BJ (cell line): ENCODE results near the gene GALNT3. TPM values are rescaled to one million over a fixed set of nuclear protein-coding genes. Genes with fewer than 3 reads are reported as not detected.

Source experiments
- CTCF ChIA-PET: fragments of 350-600 bp; formaldehyde crosslinking; extraction: SDS; loops from one replicate; lab custom pipeline; 2021; ENCODE audit warnings: antibody characterized with exemption, inconsistent platforms; lab: Yijun Ruan, JAX
- POLR2A ChIA-PET: fragments of 300-600 bp; sonication (Branson Sonifier 250); formaldehyde crosslinking; extraction: SDS; loops from one replicate; lab custom pipeline; 2021; ENCODE audit warnings: antibody characterized with exemption; lab: Charles Lee
- DNase-seq: peaks from one replicate; pipeline ENCODE4 v3.0.0-alpha.2; 2011; ENCODE audit warnings: low read depth
- H3K27me3 ChIP-seq: 2 replicates; pipeline ENCODE4 v1.6.0; 2011; ENCODE audit warnings: low read length; ENCODE audit not compliant: control insufficient read depth, insufficient read depth
- H3K36me3 ChIP-seq: 2 replicates; pipeline ENCODE4 v1.5.1; 2011; ENCODE audit warnings: low read length; ENCODE audit not compliant: control insufficient read depth, insufficient read depth
- H3K4me3 ChIP-seq: 2 replicates; pipeline ENCODE4 v1.5.1; 2011; ENCODE audit warnings: low read depth, mild to moderate bottlenecking, control low read depth, low read length
- CTCF ChIP-seq: IDR thresholded peaks from 2 replicates; pipeline ENCODE4 v1.5.1; 2011; ENCODE audit warnings: low read depth, mild to moderate bottlenecking, control low read depth, inconsistent platforms, low read length, moderate library complexity; ENCODE audit not compliant: insufficient read depth
- polyA plus RNA-seq: library from polyadenylated mRNA; depleted of rRNA; stranded (reverse); fragments of >200 nt; gene quantifications from 2 replicates; pipeline ENCODE4 v1.2.3, GENCODE V29; 2011

The GALNT3 gene
- polyA plus RNA-seq, 1 experiment, result 2.4 TPM

GRCh38 chr2:165796129-165796528 is 2.1 kb upstream of the GALNT3 start:
- H3K36me3 ChIP-seq, result no peaks in the 10 kb centered on the region
- no peak overlapping the region for H3K4me3 ChIP-seq
- ChIA-PET POLR2A (no interaction called here), CTCF (no interaction called here)
- no peak for TF ChIP-seq CTCF
- no peaks in the 10 kb centered on the region; the same call in 1 of the 2 replicates for H3K27me3 ChIP-seq
- DNase-seq, result no peak

- Histone ChIP-seq H3K36me3 (no peaks in the 10 kb centered on the region), H3K27me3 (no peaks in the 10 kb centered on the region), H3K4me3 (peak overlapping the region; percentile 74; the same call in 1 of the 2 replicates)
- TF ChIP-seq CTCF, result no peak
- no peak for DNase-seq
- ChIA-PET POLR2A (interaction anchor here (0.6 kb wide), 1 partner anchor 17 kb away, joined by 4 read pairs; no protein-coding TSS in a partner anchor), CTCF (interaction anchor here (1.3 kb wide), 1 partner anchor 18 kb away, joined by 3 read pairs; no protein-coding TSS in a partner anchor)
These were observed 964 bp upstream of the GALNT3 start for GRCh38 chr2:165795011-165795410.

- ChIA-PET POLR2A (interaction anchor here (0.6 kb wide), 1 partner anchor 17 kb away, joined by 4 read pairs; no protein-coding TSS in a partner anchor), CTCF (interaction anchor here (1.3 kb wide), 1 partner anchor 19 kb away, joined by 3 read pairs; no protein-coding TSS in a partner anchor)
- DNase-seq, result no peak
- H3K4me3 ChIP-seq, result peak overlapping the region; percentile 74
- no peaks in the 10 kb centered on the region for H3K27me3 ChIP-seq
- no peak for TF ChIP-seq CTCF
- no peaks in the 10 kb centered on the region for H3K36me3 ChIP-seq
These were observed 485 bp upstream of the GALNT3 start for GRCh38 chr2:165794536-165794928.

- Histone ChIP-seq H3K4me3 (peak overlapping the region; percentile 74), H3K36me3 (no peaks in the 10 kb centered on the region), H3K27me3 (no peaks in the 10 kb centered on the region)
- no peak for TF ChIP-seq CTCF
- CTCF ChIA-PET, result no interaction called here
- DNase-seq, result no peak
- POLR2A ChIA-PET, result interaction anchor here (0.6 kb wide), 1 partner anchor 106 kb away, joined by 4 read pairs; no protein-coding TSS in a partner anchor
These were observed 777 bp downstream of the GALNT3 start for GRCh38 chr2:165793161-165793778.

GRCh38 chr2:165792104-165792454 is 2.0 kb downstream of the GALNT3 start:
- Histone ChIP-seq H3K27me3 (no peaks in the 10 kb centered on the region), H3K36me3 (no peaks in the 10 kb centered on the region), H3K4me3 (no peak overlapping the region)
- DNase-seq, result no peak
- ChIA-PET POLR2A (no interaction called here), CTCF (no interaction called here)
- TF ChIP-seq CTCF, result no peak
